CD4-positive, alpha-beta memory T cell (primary cell): ENCODE data around the gene APOL4. TPM values are rescaled to one million over a fixed set of nuclear protein-coding genes. Genes with fewer than 3 reads are reported as not detected.
A peak's percentile ranks its signal among the peaks of the same experiment; 100 is the strongest.

ENCODE experiments used
- CTCF ChIA-PET: fragments of 350-600 bp; sonication (Branson Sonifier 250); formaldehyde crosslinking; loops from one replicate; lab custom pipeline; 2021; ENCODE audit warnings: inconsistent platforms; ENCODE audit not compliant: partially characterized antibody; lab: Charles Lee
- POLR2A ChIA-PET: fragments of 350-600 bp; sonication (Branson Sonifier 250); formaldehyde crosslinking; loops from one replicate; lab custom pipeline; 2021; ENCODE audit not compliant: partially characterized antibody; lab: Charles Lee
- DNase-seq, 5 donors: peaks; one replicate each; pipeline versions ENCODE4 v3.0.0 to v3.0.0-alpha.2; 2020 to 2022; ENCODE audit warnings: mixed read lengths in 1 of 5
- H3K27ac ChIP-seq: one replicate; pipeline ENCODE4 v1.7.0; 2013; ENCODE audit warnings: low read depth, low read length
- H3K27me3 ChIP-seq: 2 replicates; pipeline ENCODE4 v1.7.0; 2013; ENCODE audit warnings: mild to moderate bottlenecking, low read length, moderate library complexity; ENCODE audit not compliant: insufficient read depth
- H3K36me3 ChIP-seq: 2 replicates; pipeline ENCODE4 v1.7.0; 2013; ENCODE audit warnings: mild to moderate bottlenecking, low read length, moderate library complexity; ENCODE audit not compliant: insufficient read depth
- H3K4me1 ChIP-seq: 2 replicates; pipeline ENCODE4 v1.7.0; 2013; ENCODE audit warnings: mild to moderate bottlenecking, low read length, moderate library complexity; ENCODE audit not compliant: insufficient read depth
- H3K4me3 ChIP-seq, 2 donors: one replicate each; pipeline ENCODE4 v1.7.0; 2013; ENCODE audit warnings: low read length in 2 of 2, mild to moderate bottlenecking in 1 of 2
- H3K9me3 ChIP-seq, 2 donors: one replicate each; pipeline ENCODE4 v1.7.0; 2013; ENCODE audit warnings: low read length in 2 of 2, control low read depth in 1 of 2; ENCODE audit not compliant: control insufficient read depth in 1 of 2
- H3K27ac Mint-ChIP-seq, 7 donors: one replicate each; pipeline ENCODE4 v1.8.0; 2020 to 2021; ENCODE audit warnings: mixed read lengths in 7 of 7, mild to moderate bottlenecking in 6 of 7, inconsistent platforms in 3 of 7, moderate library complexity in 3 of 7
- H3K27me3 Mint-ChIP-seq, 2 donors: one replicate each; pipeline ENCODE4 v1.8.0; 2020 to 2021; ENCODE audit warnings: mixed read lengths in 2 of 2
- H3K36me3 Mint-ChIP-seq, 2 donors: one replicate each; pipeline ENCODE4 v1.8.0; 2020 to 2021; ENCODE audit warnings: mixed read lengths in 2 of 2, inconsistent platforms in 1 of 2, mild to moderate bottlenecking in 1 of 2
- H3K4me1 Mint-ChIP-seq, 4 donors: one replicate each; pipeline ENCODE4 v1.8.0; 2020 to 2021; ENCODE audit warnings: mixed read lengths in 4 of 4, mild to moderate bottlenecking in 1 of 4
- H3K4me3 Mint-ChIP-seq, 8 donors: one replicate each; pipeline ENCODE4 v1.8.0; 2020 to 2021; ENCODE audit warnings: mixed read lengths in 8 of 8, mild to moderate bottlenecking in 7 of 8, moderate library complexity in 6 of 8, inconsistent platforms in 3 of 8
- H3K9me3 Mint-ChIP-seq, 8 donors: one replicate each; pipeline ENCODE4 v1.8.0; 2020 to 2021; ENCODE audit warnings: mixed read lengths in 8 of 8, mild to moderate bottlenecking in 5 of 8, inconsistent platforms in 3 of 8, moderate library complexity in 1 of 8
- intact Hi-C: fragments of 100-400 bp; cut with micrococcal nuclease; formaldehyde crosslinking; loops from one replicate; pipeline ENCODE4 v1.15.1; 2023
- polyA plus RNA-seq, 2 donors: library from polyadenylated mRNA; unstranded; fragments of 300-500 nt; fragmentation: Illumina TruSeq; gene quantifications; one replicate each; pipeline ENCODE4 v1.2.3, GENCODE V29; 2021
- total RNA-seq, 2 experiments: library from RNA; stranded (reverse); gene quantifications; one replicate each; pipeline ENCODE4 v1.2.3, GENCODE V29; 2021

The APOL4 gene
- total and polyA plus RNA-seq, 4 experiments from 2014 or later, result not detected

GRCh38 chr22:36237462-36238372 lies 36.1 kb upstream of the APOL4 start:
- Mint-ChIP-seq H3K4me3 (peak overlapping the region; percentile 96 to 100 (median 99)), H3K36me3 (peaks cover 46 to 55% of the 10 kb centered on the region in 2 donors), H3K27me3 (no peaks in the 10 kb centered on the region), H3K27ac (peak overlapping the region; percentile 86 to 99 (median 96)), H3K9me3 (peaks cover 0 to 10% (median 2%) of the 10 kb centered on the region in 8 donors), H3K4me1 (peaks cover 42 to 62% (median 53%) of the 10 kb centered on the region in 4 donors)
- ChIA-PET POLR2A (interaction anchor here (0.6 to 4.5 kb wide), 12 partner anchors 16 to 291 kb away, joined by 3 to 44 read pairs (median 6); partner anchors contain the start of genes APOL1, EIF3D and TXN2), CTCF (interaction anchor here (0.7 to 6.2 kb wide), 15 partner anchors 13 to 249 kb away, joined by 3 to 47 read pairs (median 6); partner anchors contain the start of gene APOL1)
- H3K27ac ChIP-seq, result peak overlapping the region; percentile 81
- peaks cover 46% of the 10 kb centered on the region for H3K4me1 ChIP-seq
- peak in 2 of 5 donors; percentile 23 to 28 for DNase-seq
- H3K4me3 ChIP-seq, result peak overlapping the region; percentile 59 to 76
- H3K9me3 ChIP-seq, result no peaks in the 10 kb centered on the region
- peaks cover 29% of the 10 kb centered on the region for H3K36me3 ChIP-seq
- no peaks in the 10 kb centered on the region for H3K27me3 ChIP-seq
- intact Hi-C loops, result loop anchor here (5.0 kb wide), 2 partner anchors 80 to 250 kb away; no protein-coding TSS in a partner anchor

- no peaks in the 10 kb centered on the region for H3K27me3 Mint-ChIP-seq
- Histone ChIP-seq H3K4me1 (peaks cover 46% of the 10 kb centered on the region), H3K36me3 (peaks cover 40% of the 10 kb centered on the region), H3K4me3 (no peak overlapping the region), H3K27ac (peak overlapping the region; percentile 81), H3K27me3 (no peaks in the 10 kb centered on the region), H3K9me3 (no peaks in the 10 kb centered on the region)
- H3K9me3 Mint-ChIP-seq, result peaks cover 0 to 4% (median 0%) of the 10 kb centered on the region in 8 donors
- DNase-seq, result no peak
- H3K27ac Mint-ChIP-seq, result peak overlapping the region; percentile 15 to 99 (median 86)
- CTCF ChIA-PET, result interaction anchor here (0.7 to 6.2 kb wide), 7 partner anchors 12 to 234 kb away, joined by 3 to 47 read pairs (median 4); partner anchors contain the start of gene APOL1
- peaks cover 42 to 68% (median 56%) of the 10 kb centered on the region in 4 donors for H3K4me1 Mint-ChIP-seq
- peaks cover 54 to 64% of the 10 kb centered on the region in 2 donors for H3K36me3 Mint-ChIP-seq
- intact Hi-C loops, result loop anchor here (5.0 kb wide), 2 partner anchors 79 to 251 kb away; no protein-coding TSS in a partner anchor
- POLR2A ChIA-PET, result interaction anchor here (0.6 to 4.5 kb wide), 6 partner anchors 16 to 293 kb away, joined by 3 to 17 read pairs (median 4); partner anchors contain the start of genes APOL1, EIF3D and TXN2
- peak overlapping the region; percentile 96 to 100 (median 99) for H3K4me3 Mint-ChIP-seq
These were observed 35.0 kb upstream of the APOL4 start for GRCh38 chr22:36236388-36237319.

GRCh38 chr22:36235585-36235984 lies 34.0 kb upstream of the APOL4 start:
- no peaks in the 10 kb centered on the region for H3K27me3 Mint-ChIP-seq
- H3K36me3 Mint-ChIP-seq, result peaks cover 62 to 75% of the 10 kb centered on the region in 2 donors
- no peaks in the 10 kb centered on the region for H3K9me3 ChIP-seq
- H3K9me3 Mint-ChIP-seq, result peaks cover 0 to 4% (median 0%) of the 10 kb centered on the region in 8 donors
- no peaks in the 10 kb centered on the region for H3K27me3 ChIP-seq
- peaks cover 42 to 68% (median 56%) of the 10 kb centered on the region in 4 donors for H3K4me1 Mint-ChIP-seq
- peak overlapping the region; percentile 0 to 76 (median 29) for H3K27ac Mint-ChIP-seq
- no peak for DNase-seq
- peak overlapping the region; percentile 51 to 100 (median 86) for H3K4me3 Mint-ChIP-seq
- peaks cover 46% of the 10 kb centered on the region for H3K4me1 ChIP-seq
- ChIA-PET POLR2A (interaction anchor here (0.6 to 1.4 kb wide), 3 partner anchors 17 to 97 kb away, joined by 3 to 5 read pairs (median 3); partner anchors contain the start of gene APOL1), CTCF (interaction anchor here (0.8 to 6.2 kb wide), 2 partner anchors 18 to 51 kb away, joined by 3 to 47 read pairs; partner anchors contain the start of gene APOL1)
- H3K4me3 ChIP-seq, result no peak overlapping the region
- peaks cover 50% of the 10 kb centered on the region for H3K36me3 ChIP-seq
- H3K27ac ChIP-seq, result no peak overlapping the region
- intact Hi-C loops, result loop anchor here (5.0 kb wide), 2 partner anchors 78 to 252 kb away; no protein-coding TSS in a partner anchor

GRCh38 chr22:36234919-36235318 lies 33.3 kb upstream of the APOL4 start:
- CTCF ChIA-PET, result no interaction called here
- peak overlapping the region in 6 of 7 donors; percentile 3 to 84 (median 72) for H3K27ac Mint-ChIP-seq

GRCh38 chr22:36234213-36234612 lies 32.6 kb upstream of the APOL4 start:
- no peak for DNase-seq
- no peak overlapping the region for H3K4me3 ChIP-seq
- H3K36me3 Mint-ChIP-seq, result peaks cover 70 to 82% of the 10 kb centered on the region in 2 donors
- no peaks in the 10 kb centered on the region for H3K27me3 ChIP-seq
- ChIA-PET CTCF (no interaction called here), POLR2A (no interaction called here)
- peaks cover 38% of the 10 kb centered on the region for H3K4me1 ChIP-seq
- peaks cover 35 to 58% (median 45%) of the 10 kb centered on the region in 4 donors for H3K4me1 Mint-ChIP-seq
- H3K4me3 Mint-ChIP-seq, result peak overlapping the region in 2 of 8 donors; percentile 13 to 65
- no peaks in the 10 kb centered on the region for H3K9me3 ChIP-seq
- intact Hi-C loops, result no loop called here
- H3K27me3 Mint-ChIP-seq, result no peaks in the 10 kb centered on the region
- H3K27ac ChIP-seq, result no peak overlapping the region
- H3K9me3 Mint-ChIP-seq, result peaks cover 0 to 4% (median 0%) of the 10 kb centered on the region in 8 donors
- H3K27ac Mint-ChIP-seq, result peak overlapping the region in 6 of 7 donors; percentile 3 to 69 (median 26)
- peaks cover 61% of the 10 kb centered on the region for H3K36me3 ChIP-seq

More at GRCh38 chr22:36234919-36235318, 33.3 kb upstream of the APOL4 start:
- no peaks in the 10 kb centered on the region for H3K9me3 ChIP-seq
- POLR2A ChIA-PET, result interaction anchor here (1.4 kb wide), 1 partner anchor 23 kb away, joined by 3 read pairs; no protein-coding TSS in a partner anchor
- Mint-ChIP-seq H3K9me3 (peaks cover 0 to 4% (median 0%) of the 10 kb centered on the region in 8 donors), H3K4me3 (peak overlapping the region in 5 of 8 donors; percentile 6 to 99 (median 54)), H3K27me3 (no peaks in the 10 kb centered on the region), H3K36me3 (peaks cover 66 to 79% of the 10 kb centered on the region in 2 donors), H3K4me1 (peaks cover 41 to 65% (median 51%) of the 10 kb centered on the region in 4 donors)
- intact Hi-C loops, result loop anchor here (5.0 kb wide), 2 partner anchors 78 to 252 kb away; no protein-coding TSS in a partner anchor
- peaks cover 57% of the 10 kb centered on the region for H3K36me3 ChIP-seq
- H3K4me1 ChIP-seq, result peaks cover 42% of the 10 kb centered on the region
- H3K27ac ChIP-seq, result no peak overlapping the region
- no peak for DNase-seq
- no peaks in the 10 kb centered on the region for H3K27me3 ChIP-seq
- H3K4me3 ChIP-seq, result no peak overlapping the region

GRCh38 chr22:36233796-36234195 lies 32.2 kb upstream of the APOL4 start:
- peaks cover 63% of the 10 kb centered on the region for H3K36me3 ChIP-seq
- no peak for DNase-seq
- no peak overlapping the region for H3K27ac ChIP-seq
- H3K4me3 ChIP-seq, result no peak overlapping the region
- no peaks in the 10 kb centered on the region for H3K27me3 ChIP-seq
- Mint-ChIP-seq H3K4me3 (peak overlapping the region in 1 of 8 donors; percentile 13), H3K4me1 (peaks cover 34 to 55% (median 43%) of the 10 kb centered on the region in 4 donors), H3K27me3 (no peaks in the 10 kb centered on the region), H3K36me3 (peaks cover 74 to 83% of the 10 kb centered on the region in 2 donors), H3K27ac (peak overlapping the region in 4 of 7 donors; percentile 3 to 81 (median 18)), H3K9me3 (peaks cover 0 to 4% (median 0%) of the 10 kb centered on the region in 8 donors)
- ChIA-PET POLR2A (no interaction called here), CTCF (no interaction called here)
- H3K4me1 ChIP-seq, result peaks cover 38% of the 10 kb centered on the region
- intact Hi-C loops, result no loop called here
- no peaks in the 10 kb centered on the region for H3K9me3 ChIP-seq
